Brain microvascular endothelial cell (primary cell): ENCODE data around the gene MTCH2.
"Not testable (repeated sequence)": the region's sequence is repeated elsewhere in the genome, so short reads cannot be mapped to it uniquely, and the experiment has no call there.

Source experiments
- DNase-seq: peaks from one replicate; pipeline ENCODE4 v3.0.0-alpha.2; 2020
- H3K27ac ChIP-seq: fragments of 250-450 bp; sonication (Bioruptor Pico); 2 replicates; pipeline ENCODE4 v1.5.1; 2020; ENCODE audit warnings: mild to moderate bottlenecking, moderate library complexity
- H3K27me3 ChIP-seq: fragments of 250-450 bp; sonication (Bioruptor Pico); replicated peaks from 2 replicates; pipeline ENCODE4 v1.5.1; 2020; ENCODE audit warnings: mild to moderate bottlenecking
- H3K36me3 ChIP-seq: fragments of 250-450 bp; sonication (Bioruptor Pico); replicated peaks from 2 replicates; pipeline ENCODE4 v1.5.1; 2020; ENCODE audit warnings: mild to moderate bottlenecking
- H3K4me3 ChIP-seq: 2 replicates; pipeline ENCODE4 v1.5.1; 2011; ENCODE audit warnings: low read depth, mild to moderate bottlenecking, control low read depth, low read length, moderate library complexity
- in situ Hi-C: cut with HindIII; loops from 2 replicates; pipeline ENCODE4 v1.10.0; 2017; ENCODE audit warnings: low sequenced_read_pairs, low pct_ligation_motif_present
- TF ChIP-seq, protein P1 (sequence below): IDR thresholded peaks from 2 replicates; pipeline ENCODE4 v1.5.1; 2011; ENCODE audit warnings: low read depth, mild to moderate bottlenecking, moderate library complexity, low read length, control low read depth, inconsistent platforms; ENCODE audit errors: missing control alignments

MTCH2 gene

DNA sequence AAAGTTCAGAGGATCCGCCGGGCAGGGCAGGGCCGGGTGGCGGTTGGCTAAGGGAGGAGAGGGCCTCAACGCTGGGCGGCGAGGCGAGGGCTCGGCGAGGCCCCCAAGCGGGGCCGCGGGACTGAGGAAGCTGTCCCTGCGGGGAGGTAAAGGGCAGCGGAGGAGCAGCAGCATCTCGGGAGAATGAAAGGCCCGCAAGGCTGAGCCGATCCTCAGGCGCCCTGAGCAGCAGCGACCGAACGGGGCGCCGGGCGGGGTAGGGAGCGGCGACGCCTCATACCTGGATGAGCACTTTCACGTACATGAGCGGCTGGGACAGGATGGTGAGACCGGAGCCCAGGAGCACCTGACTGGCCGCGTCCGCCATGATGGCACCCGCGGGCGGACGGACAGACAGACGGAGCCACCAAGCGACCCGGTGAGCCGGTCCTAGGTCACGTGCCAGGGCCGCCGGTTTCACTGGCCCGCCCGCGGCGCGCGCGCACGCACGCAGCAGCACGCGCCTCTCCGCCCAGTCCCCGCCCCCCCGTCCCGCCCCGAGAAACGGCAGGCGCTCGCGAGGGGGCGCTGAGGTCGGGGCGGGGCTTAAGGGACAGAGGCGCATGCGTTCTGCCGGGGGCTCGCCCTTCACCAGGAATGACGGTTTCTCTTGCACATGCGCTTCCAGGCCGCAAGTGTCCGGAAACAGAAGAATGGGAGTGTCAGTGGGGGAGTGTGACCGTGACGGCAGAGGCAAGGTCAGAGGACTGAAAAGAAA, at the start of gene MTCH2:
TSS of gene MTCH2 (minus strand) at position 461 of the 757 bp plus-strand sequence. CDS start at position 367, 94 bp downstream.
- in situ Hi-C loops, result no loop called here
- Histone ChIP-seq H3K36me3 (peaks cover 17% of the 10 kb centered on the region), H3K27ac (peak within 1 kb of the TSS; percentile 75), H3K4me3 (peak within 1 kb of the TSS; percentile 92), H3K27me3 (no peaks in the 10 kb centered on the region)
- TF ChIP-seq, protein P1, sequence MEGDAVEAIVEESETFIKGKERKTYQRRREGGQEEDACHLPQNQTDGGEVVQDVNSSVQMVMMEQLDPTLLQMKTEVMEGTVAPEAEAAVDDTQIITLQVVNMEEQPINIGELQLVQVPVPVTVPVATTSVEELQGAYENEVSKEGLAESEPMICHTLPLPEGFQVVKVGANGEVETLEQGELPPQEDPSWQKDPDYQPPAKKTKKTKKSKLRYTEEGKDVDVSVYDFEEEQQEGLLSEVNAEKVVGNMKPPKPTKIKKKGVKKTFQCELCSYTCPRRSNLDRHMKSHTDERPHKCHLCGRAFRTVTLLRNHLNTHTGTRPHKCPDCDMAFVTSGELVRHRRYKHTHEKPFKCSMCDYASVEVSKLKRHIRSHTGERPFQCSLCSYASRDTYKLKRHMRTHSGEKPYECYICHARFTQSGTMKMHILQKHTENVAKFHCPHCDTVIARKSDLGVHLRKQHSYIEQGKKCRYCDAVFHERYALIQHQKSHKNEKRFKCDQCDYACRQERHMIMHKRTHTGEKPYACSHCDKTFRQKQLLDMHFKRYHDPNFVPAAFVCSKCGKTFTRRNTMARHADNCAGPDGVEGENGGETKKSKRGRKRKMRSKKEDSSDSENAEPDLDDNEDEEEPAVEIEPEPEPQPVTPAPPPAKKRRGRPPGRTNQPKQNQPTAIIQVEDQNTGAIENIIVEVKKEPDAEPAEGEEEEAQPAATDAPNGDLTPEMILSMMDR, result peak; percentile 29
- DNase-seq, result peak; percentile 94

DNA sequence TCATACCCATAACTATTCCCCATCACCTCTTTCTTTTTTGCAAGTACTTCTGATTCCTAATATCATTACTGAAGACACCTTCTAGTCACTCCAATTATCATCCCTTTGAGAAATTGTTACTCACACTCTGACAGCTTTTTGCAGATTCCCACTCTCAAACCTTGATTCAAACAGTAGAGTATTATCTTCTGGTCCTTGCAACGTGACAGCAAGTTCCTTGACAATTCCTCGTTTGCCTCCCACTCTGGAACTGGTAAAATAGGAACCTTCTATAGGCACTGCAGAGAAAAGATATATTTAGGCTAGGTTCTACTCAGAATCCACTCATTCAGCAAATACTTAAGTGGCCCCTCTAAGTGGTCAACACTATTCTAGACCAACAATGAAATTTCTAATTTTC, 49.6 kb upstream of the MTCH2 start:
- Histone ChIP-seq H3K27me3 (no peaks in the 10 kb centered on the region), H3K36me3 (no peaks in the 10 kb centered on the region), H3K4me3 (no peak overlapping the region), H3K27ac (no peak overlapping the region)
- no peak for DNase-seq
- in situ Hi-C loops, result no loop called here
- TF ChIP-seq, protein P1, result no peak

DNA sequence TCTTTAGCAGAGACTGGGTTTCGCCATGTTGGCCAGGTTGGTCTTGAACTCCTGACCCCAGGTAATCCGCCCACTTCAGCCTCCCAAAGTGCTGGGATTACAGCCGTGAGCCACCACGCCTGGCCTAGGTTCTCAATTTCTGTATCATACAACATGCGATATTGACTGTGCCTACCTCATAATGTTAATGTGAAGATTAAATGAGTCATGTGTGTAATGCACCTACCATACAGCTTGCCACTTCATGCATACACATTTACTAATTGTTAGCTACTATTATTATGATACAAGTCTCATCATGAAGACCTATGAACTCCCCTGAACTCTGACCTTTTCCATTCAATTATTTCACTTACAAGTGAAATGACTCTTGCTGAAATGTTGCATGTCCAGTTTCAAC, 47.1 kb upstream of the MTCH2 start:
- H3K36me3 ChIP-seq, result no peaks in the 10 kb centered on the region
- H3K27me3 ChIP-seq, result no peaks in the 10 kb centered on the region
- DNase-seq, result no peak
- no peak overlapping the region for H3K4me3 ChIP-seq
- in situ Hi-C loops, result no loop called here
- H3K27ac ChIP-seq, result no peak overlapping the region
- TF ChIP-seq, protein P1, result no peak

DNA sequence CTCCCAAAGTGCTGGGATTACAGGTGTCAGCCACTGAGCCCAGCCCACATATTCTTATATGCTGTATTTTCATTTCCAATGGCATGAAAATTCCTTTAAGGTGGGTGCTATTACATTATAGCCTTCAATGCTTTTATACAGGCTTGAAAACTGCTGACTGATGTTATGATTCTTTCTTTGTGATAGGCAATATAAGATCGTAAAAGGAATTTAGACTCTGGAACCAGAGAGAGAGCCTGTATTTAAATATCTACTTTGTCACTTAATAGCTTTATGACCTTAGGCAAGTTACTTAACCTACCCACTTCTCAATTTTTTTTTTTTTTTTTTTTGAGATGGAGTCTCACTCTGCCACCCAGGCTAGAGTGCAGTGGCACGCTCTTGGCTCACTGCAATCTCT, 46.6 kb upstream of the MTCH2 start:
- H3K27ac ChIP-seq, result no peak overlapping the region
- no peak for DNase-seq
- no peaks in the 10 kb centered on the region for H3K36me3 ChIP-seq
- in situ Hi-C loops, result no loop called here
- no peak overlapping the region for H3K4me3 ChIP-seq
- TF ChIP-seq, protein P1, result no peak
- H3K27me3 ChIP-seq, result no peaks in the 10 kb centered on the region

DNA sequence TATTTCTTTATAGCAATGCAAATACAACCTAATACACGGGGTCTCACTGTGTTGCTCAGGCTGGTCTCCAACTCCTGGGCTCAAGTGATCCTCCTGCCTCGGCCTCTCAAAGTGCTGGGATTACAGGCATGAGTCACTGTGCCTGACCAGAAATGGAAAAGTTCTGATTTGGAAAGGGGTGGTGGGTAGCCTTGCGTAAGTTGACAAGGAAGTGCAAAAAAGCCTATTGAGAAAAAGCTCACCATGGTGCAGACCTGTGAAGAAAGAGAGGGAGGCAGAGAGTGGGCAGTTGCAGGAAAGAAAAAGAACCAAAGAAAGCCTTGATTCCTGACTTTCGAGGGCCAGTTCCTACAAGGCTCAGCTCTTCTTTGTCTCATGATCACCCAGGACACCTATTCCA, 45.8 kb upstream of the MTCH2 start:
- H3K4me3 ChIP-seq, result no peak overlapping the region
- no peaks in the 10 kb centered on the region for H3K36me3 ChIP-seq
- in situ Hi-C loops, result no loop called here
- DNase-seq, result no peak
- H3K27me3 ChIP-seq, result no peaks in the 10 kb centered on the region
- TF ChIP-seq, protein P1, result no peak
- H3K27ac ChIP-seq, result no peak overlapping the region

DNA sequence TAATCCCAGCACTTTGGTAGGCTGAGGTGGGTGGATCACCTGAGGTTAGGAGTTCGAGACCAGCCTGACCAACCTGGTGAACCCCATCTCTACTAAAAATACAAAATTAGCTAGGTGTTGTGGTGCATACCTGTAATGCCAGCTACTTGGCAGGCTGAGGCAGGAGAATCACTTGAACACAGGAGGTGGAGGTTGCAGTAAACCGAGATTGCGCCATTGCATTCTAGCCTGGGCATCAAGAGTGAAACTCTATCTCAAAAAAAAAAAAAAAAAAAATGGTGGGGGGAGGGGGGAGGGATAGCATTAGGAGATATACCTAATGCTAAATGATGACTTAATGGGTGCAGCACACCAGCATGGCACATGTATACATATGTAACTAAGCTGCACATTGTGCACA, 44.3 kb upstream of the MTCH2 start:
- H3K27me3 ChIP-seq, DNase-seq, H3K36me3 ChIP-seq, in situ Hi-C loops, H3K27ac ChIP-seq, H3K4me3 ChIP-seq: not testable (repeated sequence)
